Spleen (tissue), 7 donors: ENCODE data around the gene CFAP90.

Experiments
- POLR2A ChIP-seq, 3 donors: fragments of 450-650 bp; IDR thresholded peaks; one replicate each; pipeline ENCODE4 v1.5.1; 2017; ENCODE audit warnings: antibody characterized with exemption in 3 of 3, mild to moderate bottlenecking in 1 of 3
- POLR2AphosphoS5 ChIP-seq, 3 donors: sonication (generic); formaldehyde crosslinking; IDR thresholded peaks; one replicate each; pipeline ENCODE4 v1.5.1; 2017; ENCODE audit warnings: antibody characterized with exemption in 3 of 3
- TF ChIP-seq, protein P1 (sequence below), 11 experiments: fragments of 200-600 bp in 7 of 11; fragments of 450-650 bp in 4 of 11; sonication (generic) in 4 of 11; IDR thresholded peaks in 8 of 11; conservative IDR thresholded peaks in 3 of 11; 1 replicate in 7 of 11; 2 replicates in 4 of 11; pipeline versions ENCODE4 v1.4.0 to v1.8.0; 2016 to 2021; ENCODE audit warnings: antibody characterized with exemption in 11 of 11, inconsistent platforms in 4 of 11, mild to moderate bottlenecking in 1 of 11
- donor health status: DM: no; HTN: no; CAD: no; lungs with moderate emphysema.
- donor health status: DM: no; HTN: no; CAD: no.
- donor health status: DM: no; HTN: no; CAD: no.

DNA sequence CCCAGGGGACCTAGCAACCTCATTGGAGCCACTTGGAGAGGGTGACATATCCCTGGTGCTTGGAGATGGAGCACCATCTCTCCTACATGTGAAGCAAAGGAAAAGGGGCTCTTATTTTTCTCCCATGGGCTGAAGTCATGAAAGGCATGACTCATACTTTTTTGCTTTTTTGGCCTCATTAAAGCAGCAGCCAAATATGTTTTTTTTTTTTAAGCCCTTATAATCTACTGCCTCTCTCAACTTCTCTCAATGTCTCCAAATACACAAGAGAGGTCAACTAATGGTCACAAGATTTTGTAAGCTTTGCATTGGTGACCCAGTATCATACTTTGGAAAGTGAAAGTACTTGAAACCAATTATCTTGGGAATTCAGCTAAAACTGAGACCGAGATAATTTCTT lies 1.6 kb upstream of the CFAP90 start:
- TF ChIP-seq, protein P1, sequence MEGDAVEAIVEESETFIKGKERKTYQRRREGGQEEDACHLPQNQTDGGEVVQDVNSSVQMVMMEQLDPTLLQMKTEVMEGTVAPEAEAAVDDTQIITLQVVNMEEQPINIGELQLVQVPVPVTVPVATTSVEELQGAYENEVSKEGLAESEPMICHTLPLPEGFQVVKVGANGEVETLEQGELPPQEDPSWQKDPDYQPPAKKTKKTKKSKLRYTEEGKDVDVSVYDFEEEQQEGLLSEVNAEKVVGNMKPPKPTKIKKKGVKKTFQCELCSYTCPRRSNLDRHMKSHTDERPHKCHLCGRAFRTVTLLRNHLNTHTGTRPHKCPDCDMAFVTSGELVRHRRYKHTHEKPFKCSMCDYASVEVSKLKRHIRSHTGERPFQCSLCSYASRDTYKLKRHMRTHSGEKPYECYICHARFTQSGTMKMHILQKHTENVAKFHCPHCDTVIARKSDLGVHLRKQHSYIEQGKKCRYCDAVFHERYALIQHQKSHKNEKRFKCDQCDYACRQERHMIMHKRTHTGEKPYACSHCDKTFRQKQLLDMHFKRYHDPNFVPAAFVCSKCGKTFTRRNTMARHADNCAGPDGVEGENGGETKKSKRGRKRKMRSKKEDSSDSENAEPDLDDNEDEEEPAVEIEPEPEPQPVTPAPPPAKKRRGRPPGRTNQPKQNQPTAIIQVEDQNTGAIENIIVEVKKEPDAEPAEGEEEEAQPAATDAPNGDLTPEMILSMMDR (IDR thresholded peaks at IDR 0.05 in 8 of 11, conservative IDR thresholded peaks at IDR 0.05 in 3 of 11) = no peak
- TF ChIP-seq POLR2A (IDR thresholded peaks at IDR 0.05) = no peak
- TF ChIP-seq POLR2AphosphoS5 (IDR thresholded peaks at IDR 0.05) = no peak
